GM21723 (cell line): Measurements from ENCODE around the gene MTHFS.
A peak's percentile ranks its signal among the peaks of the same experiment; 100 is the strongest.
"Not testable (repeated sequence)": the region's sequence is repeated elsewhere in the genome, so short reads cannot be mapped to it uniquely, and the experiment has no call there.

Experiments used
- ATAC-seq: cut with Tn5 transposase; IDR thresholded peaks from one replicate; pipeline ENCODE4 v1.9.1; 2021; ENCODE audit warnings: mild to moderate bottlenecking, moderate library complexity; ENCODE audit not compliant: unreplicated experiment

Gene MTHFS

DNA sequence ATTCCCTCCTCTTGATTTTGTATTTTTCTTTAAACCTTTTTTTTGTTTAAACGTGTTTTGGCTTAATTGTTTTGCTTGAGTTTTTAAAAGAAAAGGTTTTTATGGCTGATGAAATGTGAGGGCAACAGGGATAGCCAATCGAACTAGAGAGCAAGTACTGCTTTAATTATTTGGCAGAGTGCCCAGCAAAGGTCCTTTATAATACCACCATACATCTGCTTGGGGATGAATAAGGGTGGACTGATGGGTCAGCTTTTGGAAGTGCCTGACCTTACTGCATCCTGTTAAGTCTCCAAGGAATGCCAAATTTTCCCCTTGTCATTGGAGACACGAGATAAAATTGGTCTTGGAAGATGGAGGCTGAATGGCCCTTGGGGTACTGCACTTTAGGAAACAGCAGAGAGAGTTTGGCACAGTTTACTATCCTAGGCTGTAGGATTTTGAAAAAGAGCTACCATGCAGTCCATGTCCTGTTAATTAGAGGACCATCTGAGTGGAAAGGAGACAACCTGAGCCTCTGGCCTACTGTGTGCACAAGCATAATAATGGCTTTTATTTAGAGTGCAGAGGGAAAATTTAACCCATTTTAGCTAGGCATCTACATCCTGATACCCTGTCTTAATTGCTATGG lies 19.8 kb upstream of the MTHFS start:
- ATAC-seq, result no peak

DNA sequence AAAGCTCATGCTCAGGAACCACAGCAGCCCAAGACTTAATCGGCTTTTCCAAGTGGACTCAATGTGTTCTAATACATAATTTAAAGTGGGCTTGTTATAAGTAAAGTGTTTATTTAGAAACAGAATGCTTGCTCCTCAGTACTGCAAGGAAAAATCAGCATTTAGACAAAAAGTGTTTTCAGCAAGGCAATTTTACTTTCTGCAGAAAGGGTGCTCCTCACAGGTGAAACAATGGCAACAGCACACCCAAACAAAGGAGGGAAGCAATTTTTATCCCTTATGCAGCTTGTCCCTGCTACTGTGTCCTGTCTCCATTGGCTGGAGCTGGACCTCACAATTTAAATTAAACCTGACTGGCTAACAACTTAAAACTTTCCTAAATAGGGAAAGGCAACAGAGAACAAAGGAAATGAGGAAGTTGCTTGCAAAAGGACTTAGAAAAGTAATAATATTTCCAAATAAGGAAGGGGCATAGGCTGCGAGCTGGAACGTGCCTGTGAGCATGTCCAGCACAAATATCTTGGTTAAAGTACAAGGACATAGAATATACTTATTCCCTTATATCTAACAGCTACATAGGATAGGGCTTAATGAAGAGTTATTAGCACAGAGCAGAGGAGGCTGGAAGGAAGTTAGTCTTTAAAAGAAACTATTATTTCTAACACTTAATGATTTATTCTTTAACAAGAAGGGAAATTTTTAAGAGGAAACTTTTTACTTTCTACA lies 19.1 kb upstream of the MTHFS start:
- ATAC-seq, result not testable (repeated sequence)

GRCh38 chr15:79914728-79915127 lies 17.9 kb upstream of the MTHFS start:
- no peak for ATAC-seq

GRCh38 chr15:79909556-79910335 lies 12.9 kb upstream of the MTHFS start:
- ATAC-seq, result not testable (repeated sequence)

- no peak for ATAC-seq
Measured at GRCh38 chr15:79904271-79904670, 7.5 kb upstream of the MTHFS start.

- no peak for ATAC-seq
Measured at GRCh38 chr15:79903626-79904025, 6.8 kb upstream of the MTHFS start.

- no peak for ATAC-seq
Measured at GRCh38 chr15:79903144-79903543, 6.3 kb upstream of the MTHFS start.

DNA sequence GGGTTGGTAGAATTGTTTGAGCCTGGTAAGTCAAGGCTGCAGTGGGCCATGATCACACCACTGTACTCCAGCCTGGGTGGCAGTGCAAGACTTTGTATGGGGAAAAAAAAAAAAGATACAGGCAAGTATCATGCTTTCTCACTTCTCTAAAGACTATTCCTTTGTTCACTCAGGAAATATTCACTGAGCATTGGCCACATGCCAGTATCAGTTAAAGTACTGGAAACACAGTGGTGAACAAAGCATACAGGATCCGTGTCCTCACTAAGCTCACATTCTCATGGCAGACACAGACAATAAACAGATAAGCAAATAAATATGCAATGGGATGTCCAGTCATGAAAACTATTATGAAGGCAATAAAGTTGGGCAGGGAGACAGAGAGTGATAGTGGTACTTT lies 5.1 kb upstream of the MTHFS start:
- ATAC-seq, result no peak

DNA sequence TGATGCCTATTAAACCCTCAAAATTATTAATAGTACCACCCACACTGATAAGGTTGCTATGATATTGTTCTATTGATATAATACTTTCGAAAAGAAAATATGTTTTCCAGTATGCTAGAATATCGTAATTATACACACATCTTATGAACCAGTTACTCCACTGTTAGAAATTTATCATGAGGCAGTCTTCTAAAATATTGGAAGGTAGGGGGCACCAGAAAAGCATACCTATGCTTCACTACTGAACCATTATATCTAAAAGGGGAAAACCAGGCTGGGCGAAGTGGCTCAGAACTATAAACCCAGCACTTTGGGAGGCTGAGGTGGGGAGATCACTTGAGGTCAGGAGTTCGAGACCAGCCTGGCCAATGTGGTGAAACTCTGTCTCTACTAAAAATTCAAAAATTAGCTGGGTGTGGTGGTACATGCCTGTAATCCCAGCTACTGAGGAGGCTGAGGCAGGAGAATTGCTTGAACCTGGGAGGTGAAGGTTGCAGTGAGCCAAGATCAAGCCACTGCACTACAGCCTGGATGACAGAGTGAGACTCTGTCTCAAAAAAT lies 4.1 kb upstream of the MTHFS start:
- not testable (repeated sequence) for ATAC-seq

- no peak for ATAC-seq
Measured at GRCh38 chr15:79900087-79900486, 3.3 kb upstream of the MTHFS start.

DNA sequence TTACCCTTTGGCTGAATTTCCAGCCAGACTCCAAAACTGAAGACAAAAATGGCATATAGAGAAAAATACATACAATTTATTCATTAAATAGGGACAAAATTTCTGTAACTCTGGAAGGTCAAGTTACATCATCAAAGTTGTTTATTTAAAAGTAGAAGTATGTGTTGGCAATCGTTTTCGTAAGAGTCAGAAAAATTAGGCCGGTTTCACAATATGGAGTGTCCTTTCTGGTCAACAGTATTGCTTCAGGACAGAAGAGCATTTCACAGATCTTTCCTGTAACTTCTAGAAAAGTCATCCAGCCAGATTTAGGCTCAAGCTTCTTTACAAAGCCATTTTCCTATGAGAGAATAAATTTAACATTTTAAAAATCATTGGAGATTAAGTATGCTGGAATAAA lies 2.0 kb upstream of the MTHFS start:
- ATAC-seq, result not testable (repeated sequence)

DNA sequence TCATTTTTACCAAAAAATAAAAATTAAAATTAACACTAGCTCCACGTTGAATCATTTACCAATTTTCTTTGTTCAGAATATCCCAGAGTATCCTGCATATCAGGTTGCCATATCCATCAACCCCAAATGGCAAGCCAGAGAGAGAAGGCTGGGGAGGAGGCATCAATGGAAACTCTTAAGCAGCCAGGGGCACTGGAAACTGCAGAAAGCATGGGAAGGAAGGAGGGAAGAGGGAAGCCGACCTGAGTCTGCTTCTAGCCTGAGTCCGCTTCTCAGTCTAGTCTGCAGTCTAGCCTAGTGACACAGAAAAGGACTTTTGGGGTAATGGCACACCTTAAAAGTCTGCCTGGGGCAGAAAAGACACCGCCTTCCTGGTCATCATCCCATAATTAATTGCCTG lies 1.6 kb upstream of the MTHFS start:
- ATAC-seq, result no peak

DNA sequence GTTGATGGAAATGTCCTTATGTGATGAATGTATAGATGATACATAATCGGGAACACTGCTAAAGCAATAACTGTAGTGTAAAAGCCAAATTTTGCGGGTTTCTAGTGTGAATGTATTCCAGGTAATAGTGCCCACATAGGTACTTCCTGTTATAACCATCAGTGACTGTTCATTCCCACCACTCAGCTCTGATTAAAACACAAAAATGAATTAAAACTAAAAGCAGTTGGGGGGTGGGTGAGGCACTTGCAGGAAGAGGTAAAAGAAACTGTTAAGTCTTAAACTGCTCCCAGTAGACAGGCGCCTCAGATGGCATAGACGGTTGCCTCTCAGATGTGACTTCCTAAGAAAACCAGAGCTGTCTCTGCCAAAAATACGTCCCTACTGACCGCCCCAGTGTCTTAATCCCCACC lies 893 bp upstream of the MTHFS start:
- ATAC-seq, result no peak

DNA sequence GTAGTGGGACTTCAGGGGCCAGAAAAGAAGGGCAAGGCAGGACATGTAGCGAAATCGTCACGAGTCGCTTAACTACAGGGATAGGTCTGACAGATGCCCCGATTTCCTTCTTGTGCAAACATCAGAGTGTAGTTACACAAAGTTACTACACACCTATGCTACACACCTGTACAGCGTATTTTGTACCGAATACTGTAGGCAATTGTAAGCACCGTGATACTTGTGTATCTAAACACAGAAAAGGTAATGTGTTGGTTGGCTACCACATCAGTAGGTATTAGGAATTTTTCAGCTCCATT lies 515 bp upstream of the MTHFS start:
- no peak for ATAC-seq

GRCh38 chr15:79896131-79896633 lies 632 bp downstream of the MTHFS start:
- peak; percentile 30 for ATAC-seq

GRCh38 chr15:79887054-79887930 lies 9.5 kb downstream of the MTHFS start:
- no peak for ATAC-seq

- no peak for ATAC-seq
Measured at GRCh38 chr15:79886124-79886523, 10.7 kb downstream of the MTHFS start.

DNA sequence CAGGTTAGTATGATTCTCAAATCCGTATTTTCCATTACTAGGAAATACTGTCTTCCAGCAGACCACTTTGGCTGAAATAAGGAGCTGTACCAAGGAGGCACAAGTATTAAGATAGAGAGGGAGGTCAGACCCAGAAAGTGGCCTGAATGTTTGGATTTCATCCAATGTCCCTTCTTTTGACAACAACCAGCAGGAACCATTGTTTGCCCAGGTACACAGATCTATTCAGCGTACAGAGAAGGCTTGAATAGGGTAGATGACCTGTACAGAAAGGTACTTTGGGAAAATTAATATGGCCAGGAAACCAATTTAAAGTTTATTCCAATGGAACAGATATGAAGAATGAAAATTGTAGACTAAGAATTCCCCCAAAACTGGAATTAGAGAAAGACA lies 12.6 kb downstream of the MTHFS start:
- ATAC-seq, result no peak

DNA sequence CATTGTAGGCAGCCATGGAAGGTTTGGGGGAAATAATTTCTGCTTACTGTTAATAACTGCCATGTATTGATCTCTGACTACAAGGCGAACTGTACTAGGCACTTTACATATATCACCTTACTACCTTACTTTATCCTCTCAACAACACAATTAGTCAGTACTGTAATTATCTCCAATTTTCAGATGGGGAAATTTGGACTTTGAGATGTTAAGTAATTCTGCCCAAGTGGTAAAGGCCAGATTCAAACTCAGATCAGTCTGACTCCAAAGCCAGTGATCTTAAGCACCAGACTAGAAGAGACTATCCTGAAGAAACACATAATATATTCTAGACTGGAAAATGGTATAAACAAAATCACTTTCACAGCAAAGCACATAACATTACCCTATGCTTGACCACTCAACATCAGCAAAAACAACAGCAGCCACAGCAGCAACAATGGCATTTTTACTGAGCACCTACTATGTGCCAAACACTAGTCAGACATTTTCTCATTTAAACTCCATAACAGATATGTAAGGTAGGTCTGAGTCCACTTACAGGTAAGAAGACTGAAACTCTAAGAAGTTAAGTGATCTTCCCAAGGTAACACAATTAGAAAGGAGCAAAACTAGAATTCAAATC lies 13.1 kb downstream of the MTHFS start:
- ATAC-seq, result no peak

DNA sequence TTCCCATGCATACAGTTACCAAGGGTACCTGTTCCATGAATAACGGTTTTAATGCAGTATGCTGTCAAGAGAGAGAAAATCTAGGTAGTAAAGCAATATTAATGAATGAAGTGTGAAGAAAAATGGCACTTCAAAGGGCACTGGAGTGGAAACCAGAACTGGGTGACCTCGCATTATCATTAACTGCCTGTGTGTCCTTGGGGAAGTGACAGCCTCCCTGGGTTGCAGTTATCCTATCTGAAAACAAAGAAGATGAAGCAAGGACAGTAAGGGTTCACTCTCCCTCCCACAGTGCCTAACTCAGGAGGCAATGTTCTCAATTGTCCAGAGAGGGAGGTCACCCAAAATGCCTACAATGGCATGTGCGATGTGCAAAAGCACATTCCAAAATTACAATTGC lies 15.1 kb downstream of the MTHFS start:
- ATAC-seq, result no peak
